CD4-positive, alpha-beta T cell treated with Interleukin-6 for 4 hours (primary cell): ENCODE results near the gene LRRC27.
"Not testable (repeated sequence)": the region's sequence is repeated elsewhere in the genome, so short reads cannot be mapped to it uniquely, and the experiment has no call there.

Experiments used
- DNase-seq: peaks from one replicate; pipeline ENCODE4 v3.0.0-alpha.2; 2020; ENCODE audit warnings: mixed read lengths

LRRC27 gene

DNA sequence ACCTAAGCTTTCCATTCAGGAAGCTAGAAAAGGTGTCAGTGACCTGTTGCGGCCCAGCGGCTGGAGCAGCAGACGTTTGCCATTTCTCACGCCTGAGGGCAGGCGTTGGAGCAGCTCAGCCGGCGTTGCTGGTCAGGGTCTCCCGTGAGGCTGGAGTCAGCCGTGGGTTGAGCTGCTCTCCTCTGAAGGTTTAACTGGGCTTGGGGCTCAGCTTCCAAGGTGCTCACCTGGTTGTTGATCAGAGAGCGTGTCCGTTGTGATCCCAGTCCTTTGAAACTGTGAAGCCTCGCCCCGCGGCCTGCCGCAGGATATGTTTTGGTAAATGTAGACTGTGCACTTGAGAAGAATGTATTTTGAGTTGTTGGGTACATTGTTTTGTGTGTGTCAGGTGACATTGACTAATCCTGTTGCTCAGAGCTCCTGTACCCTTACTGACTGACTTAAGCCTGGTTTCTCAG lies 44.4 kb downstream of the LRRC27 start:
- DNase-seq = no peak

DNA sequence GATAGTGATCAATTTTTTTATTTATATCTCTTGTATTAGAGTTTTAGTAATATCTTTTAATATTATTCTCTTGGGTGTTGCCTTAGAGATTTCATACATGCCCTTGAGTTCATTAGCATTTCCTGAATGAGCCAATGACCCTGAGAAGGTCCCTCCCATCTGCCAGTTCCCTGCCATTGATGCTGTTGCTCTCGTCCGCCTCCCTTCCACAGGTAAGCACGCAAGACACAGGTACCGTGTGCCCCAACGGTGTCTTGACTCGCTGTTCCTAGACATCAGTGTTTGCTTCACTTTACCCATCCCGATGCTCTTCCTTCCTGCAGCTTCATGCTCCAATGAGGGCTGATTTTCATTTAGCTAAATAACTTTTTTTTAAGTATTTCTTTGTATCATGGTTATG lies 45.3 kb downstream of the LRRC27 start:
- no peak for DNase-seq

DNA sequence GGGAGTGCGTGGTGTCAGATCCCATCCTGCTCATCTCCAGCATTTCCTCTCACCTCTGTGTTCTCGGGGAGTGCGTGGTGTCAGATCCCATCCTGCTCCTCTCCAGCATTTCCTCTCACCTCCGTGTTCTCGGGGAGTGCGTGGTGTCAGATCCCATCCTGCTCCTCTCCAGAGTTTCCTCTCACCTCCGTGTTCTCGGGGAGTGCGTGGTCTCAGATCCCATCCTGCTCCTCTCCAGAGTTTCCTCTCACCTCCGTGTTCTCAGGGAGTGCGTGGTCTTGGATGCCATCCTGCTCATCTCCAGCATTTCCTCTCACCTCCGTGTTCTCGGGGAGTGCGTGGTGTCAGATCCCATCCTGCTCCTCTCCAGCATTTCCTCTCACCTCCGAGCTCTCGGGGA lies 47.0 kb downstream of the LRRC27 start:
- not testable (repeated sequence) for DNase-seq

DNA sequence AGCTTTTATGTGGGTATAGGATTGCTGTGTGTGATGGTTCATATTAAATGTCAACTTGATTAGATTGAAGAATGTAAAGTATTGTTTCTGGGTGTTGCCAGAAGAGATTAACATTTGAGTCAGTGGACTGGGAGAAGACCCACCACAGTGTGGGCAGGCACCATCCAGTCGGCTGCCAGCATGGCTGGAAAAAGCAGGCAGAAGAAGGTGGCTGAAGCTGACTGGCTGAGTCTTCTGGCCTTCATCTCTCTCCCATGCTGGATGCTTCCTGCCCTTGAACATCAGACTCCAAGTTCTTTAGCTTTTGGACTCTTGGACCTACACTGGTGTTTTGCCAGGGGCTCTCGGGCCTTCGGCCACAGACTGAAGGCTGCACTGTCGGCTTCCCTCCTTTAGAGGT lies 49.0 kb downstream of the LRRC27 start:
- DNase-seq = not testable (repeated sequence)

DNA sequence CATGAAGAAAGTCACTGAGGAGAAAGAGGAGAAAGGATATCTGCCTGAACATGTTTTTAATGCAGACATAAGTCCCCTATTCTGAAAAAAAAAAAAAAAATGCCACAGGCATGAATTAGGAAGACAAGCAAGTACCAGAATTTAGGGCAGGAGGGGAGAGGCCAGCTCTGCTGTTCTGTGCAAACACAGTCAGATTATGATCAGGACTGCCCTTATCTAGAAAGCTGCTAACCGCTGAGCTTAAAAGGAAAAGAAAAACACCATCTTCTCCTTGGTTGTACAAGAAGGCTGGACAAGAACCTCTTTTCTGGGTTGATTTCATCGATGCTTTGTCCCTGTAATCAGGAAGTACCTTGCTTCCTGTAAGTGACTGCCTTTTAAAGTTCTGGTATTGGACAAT lies 49.7 kb downstream of the LRRC27 start:
- DNase-seq = no peak

DNA sequence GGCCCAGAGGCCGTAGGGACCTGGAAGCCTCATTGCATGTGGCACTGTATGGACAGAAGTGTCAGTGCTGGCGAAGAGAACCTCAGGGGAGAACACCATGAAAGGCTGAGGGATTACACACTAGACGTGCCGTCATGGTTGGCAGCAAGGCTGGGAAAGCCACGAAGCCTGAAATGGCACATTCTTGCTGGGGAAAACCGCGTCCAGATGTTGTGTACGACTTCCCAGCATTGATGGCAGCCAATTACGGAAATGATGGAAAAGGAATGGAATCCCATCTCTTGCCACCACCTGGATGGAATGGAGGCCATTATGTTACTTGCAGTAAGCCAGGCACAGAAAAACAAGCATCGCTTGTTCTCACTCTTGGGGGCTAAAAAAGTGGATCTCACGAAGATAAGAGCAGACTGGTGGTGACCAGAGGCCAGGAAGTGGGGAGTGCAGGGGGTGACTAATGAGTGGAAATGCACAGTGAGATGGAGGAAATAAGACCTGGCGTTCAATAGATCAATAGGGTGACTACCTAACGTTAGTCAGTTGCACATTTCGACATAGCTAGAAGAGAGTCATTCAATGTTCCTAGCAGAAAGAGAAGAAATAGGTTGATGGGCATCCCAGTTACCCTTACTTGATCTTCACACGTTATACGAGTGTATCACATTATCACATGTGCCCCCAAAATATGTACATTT lies 50.4 kb downstream of the LRRC27 start:
- DNase-seq = no peak

DNA sequence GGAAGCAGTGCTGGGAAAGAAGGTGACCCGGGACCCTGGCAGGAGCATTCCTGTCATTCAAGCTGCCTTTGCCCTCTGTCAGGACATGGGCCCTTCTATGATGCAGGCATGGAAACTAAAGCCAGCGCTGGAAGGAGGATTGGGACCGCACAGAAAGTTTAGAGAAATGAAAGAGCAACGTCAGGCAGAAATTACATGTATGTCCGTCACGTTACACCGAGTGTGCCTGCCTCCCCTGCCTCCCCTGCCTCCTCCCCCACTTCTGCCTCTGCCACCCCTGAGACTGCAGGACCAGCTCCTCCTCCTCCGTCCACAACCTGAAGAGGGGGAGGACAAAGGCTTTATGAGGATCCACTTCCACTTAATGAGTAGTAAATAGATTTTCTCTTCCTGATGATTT lies 51.1 kb downstream of the LRRC27 start:
- no peak for DNase-seq

DNA sequence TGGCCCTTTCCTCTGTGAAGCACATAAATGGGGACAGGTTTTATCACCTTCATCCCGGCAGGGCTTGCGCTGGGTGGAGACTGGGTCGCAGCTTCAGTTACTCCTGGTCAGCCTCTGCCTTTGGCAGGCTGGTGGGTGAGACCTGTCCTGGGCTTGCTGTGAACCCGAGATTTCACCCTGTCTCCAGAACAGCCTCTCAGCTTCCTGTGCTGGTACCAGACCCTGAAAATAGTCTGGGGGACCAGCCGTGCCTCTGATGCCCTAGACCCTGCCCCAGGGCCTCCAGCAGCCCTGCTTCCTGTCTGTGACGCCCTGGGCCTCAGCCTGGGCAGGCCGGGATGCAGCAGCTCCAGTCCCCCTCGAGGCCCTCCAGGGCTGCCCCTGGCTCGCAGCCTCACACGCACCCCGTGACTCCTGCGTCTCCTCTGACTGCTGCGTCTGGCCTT lies 51.8 kb downstream of the LRRC27 start:
- DNase-seq = no peak

DNA sequence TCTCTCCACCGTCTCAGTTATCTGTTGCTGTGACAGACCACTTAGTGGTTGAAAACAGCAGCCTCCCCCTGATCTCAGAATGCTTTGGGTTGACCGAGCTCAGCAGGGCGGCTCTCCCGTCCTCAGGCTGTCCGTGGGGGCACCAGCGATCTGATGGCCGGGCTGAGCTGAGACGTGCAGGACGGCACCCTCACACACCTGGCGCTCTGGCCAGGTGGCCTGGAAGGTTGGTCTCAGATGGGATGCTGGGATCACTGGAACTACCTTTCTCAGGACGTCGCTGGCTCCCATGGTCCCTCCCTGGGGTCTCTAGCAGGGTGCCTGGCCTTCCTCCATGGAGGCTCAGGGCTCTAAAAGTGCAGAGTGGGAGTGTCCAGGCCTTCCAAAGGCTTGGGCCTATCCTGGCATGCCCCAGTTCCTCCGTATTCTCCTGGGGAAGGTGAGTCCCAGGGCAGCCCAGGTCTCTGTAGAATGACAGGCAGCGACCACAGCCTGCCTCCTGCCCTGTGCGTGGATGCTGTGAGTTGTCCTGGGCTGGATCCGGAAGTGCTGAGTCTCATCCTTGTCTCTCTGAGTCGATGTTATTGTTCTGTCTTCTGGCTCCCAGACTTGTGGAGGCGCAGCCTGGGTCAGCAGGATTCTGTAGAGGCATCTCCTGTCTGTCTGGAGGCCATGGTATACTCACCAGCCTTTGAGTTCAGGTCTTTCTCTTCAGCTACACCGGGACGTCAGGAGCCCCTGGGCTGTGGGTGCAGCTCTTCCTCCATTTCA lies 52.8 kb downstream of the LRRC27 start:
- no peak for DNase-seq

DNA sequence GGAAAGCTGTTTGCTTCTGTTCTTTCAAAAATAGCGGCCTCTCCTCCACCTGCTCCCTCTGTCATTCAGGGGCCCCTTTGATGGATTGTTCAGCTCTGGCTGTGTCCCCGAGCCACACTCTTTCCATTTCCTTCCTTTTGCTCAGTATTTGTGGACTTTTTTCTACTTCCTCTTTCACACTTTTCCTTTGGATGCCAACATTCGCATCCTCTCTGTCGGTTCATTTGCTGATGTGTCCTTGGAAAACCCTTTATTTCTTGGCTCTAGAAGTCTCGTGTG lies 53.3 kb downstream of the LRRC27 start:
- no peak for DNase-seq

DNA sequence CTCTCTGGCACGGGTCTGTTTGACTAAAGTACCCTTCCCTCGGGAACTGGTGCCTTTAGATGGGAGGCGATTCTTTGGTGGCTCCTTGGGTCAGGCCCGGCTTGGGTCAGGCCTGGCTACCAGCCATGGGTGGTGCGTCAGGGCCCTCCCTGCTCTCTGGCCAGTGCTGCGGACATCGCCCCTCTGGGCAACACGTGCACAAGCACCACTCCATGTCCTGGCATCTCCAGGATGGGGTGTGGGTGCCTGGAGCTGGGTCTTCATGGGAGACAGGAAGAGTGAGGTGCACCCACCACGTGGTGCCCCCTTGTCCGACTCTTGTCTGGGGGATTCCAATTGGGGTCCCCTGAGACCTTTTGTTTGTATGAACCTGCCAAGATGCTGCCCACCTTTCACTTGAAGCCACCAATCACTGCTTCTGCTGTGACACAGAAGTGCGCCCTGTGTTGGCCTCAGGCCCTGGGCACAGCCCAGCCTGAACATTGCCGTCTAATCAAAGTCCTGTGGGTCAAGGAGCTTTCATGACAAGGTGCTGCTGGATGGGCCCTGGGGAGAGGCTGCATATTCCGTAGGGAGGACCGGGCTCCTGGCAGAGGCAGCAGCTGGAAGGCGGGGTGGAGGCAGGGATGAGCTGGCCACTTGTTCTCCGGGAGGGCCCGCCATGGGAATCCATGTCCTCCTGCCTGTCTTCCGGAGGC lies 53.9 kb downstream of the LRRC27 start:
- DNase-seq = no peak

DNA sequence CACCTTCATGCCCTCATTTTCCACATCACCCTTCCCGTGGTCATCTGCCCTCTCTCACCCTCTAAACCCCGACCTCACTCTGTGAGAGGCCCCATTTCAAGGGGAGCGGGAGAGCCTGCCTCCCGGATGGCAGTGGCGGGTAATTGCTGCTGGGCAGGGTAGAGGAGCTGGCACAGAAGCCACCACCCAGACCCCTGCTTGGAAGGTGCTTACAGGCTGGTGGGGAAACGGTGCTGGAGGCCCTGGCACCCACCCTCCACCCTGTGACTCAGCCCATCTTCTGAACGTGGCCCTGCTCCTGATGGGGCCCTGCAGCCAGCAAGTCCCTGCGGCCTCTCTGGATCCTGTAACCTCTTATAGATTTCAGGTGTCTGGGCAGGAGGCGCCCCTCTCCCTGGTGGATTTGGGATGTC lies 54.4 kb downstream of the LRRC27 start:
- no peak for DNase-seq

DNA sequence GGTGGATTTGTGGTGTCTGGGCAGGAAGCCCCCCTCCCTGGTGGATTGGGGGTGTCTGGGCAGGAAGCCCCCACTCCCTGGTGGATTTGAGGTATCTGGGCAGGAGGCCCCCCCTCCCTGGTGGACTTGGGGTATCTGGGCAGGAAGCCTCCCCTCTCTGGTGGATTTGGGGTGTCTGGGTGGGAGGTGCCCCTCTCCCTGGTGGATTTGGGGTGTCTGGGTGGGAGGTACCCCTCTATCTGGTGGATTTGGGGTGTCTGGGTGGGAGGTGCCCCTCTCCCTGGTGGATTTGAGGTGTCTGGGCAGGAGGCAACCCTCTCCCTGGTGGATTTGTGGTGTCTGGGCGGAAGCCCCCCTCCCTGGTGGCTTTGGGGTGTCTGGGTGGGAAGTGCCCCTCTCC lies 54.9 kb downstream of the LRRC27 start:
- DNase-seq = not testable (repeated sequence)

DNA sequence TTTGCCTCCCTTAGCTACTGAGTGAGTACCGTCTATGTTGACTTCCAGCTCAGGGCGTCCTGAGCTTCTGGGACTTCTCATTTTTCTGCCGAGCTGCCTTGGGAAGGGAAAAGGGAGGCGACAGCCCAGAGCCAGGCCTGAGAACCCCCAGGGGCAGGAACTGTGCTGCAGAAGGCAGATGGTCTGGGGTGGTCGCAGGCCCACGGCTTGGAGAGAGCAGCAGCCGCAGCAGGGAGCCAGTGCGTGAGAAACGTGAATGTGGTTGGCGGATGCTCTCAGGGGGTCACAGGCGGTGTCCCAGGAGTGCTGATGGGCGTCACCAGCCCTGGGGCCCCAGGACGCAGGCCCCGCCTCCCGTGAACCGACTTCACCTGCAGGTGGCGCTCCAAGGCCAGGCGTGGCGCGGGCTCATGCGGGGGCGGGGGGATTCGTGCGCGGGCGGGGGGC lies 55.8 kb downstream of the LRRC27 start:
- DNase-seq = peak; percentile 84

DNA sequence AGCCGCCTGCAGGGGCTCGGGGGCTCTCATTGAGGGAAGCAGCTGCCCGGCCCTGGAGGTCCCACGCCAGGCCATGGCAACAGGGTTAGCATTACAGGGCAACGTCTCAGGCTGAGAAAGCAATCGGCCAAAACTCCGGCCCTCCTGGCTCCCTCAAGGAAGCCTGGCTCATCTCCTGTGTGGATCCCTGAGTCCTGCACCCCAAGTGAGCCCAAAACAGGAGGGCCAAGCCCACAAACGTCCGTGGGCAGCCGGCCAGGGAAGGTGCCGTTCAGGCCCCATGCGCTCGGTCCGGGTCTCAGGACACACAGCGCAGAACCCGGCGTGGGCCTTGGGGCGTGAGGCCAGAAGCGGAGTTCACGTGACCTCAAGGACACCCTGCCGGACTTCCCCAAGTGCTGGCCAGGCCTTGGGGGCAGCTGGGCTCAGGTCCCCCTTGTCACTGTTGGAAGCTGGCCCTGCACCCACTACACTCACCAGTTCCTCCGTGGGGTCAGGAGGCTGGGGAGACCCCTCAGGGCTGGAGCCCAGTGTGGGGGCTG lies 57.0 kb downstream of the LRRC27 start:
- no peak for DNase-seq

DNA sequence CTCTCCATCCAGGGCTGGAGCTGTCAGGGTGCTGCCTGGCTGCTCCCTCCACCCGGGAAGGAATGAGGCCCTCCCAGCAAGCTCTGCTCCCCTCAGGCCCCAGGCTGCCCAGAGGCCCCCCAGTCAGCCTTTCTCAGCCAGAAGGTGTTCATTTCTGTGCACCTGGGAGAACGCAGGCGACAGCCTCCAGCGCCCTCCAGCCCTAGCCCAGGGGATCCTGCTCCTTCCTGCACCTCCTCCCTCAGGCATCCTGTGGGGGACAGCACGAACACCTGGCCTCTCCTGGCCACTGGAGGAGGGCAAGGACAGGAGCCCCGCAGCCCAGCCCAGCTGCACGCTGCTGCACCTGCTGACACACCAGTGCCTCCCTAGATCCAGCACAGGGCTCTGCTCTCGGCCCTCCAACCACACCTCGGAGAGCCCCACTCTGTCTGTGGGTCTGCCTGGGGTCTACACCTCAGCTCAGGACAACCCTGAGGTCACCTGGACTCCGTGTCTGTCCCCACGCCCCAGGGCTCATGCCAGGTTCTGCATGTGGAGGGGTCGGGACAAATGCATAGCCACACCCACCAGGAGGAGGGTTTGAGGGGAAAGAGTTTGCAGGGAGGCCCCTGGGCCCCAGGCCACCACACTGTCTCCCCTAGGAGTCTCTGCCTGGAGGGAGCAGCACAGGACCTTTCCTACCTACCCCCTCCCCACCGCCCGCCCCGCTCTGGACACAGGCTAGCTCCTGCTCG lies 57.6 kb downstream of the LRRC27 start:
- DNase-seq = no peak

DNA sequence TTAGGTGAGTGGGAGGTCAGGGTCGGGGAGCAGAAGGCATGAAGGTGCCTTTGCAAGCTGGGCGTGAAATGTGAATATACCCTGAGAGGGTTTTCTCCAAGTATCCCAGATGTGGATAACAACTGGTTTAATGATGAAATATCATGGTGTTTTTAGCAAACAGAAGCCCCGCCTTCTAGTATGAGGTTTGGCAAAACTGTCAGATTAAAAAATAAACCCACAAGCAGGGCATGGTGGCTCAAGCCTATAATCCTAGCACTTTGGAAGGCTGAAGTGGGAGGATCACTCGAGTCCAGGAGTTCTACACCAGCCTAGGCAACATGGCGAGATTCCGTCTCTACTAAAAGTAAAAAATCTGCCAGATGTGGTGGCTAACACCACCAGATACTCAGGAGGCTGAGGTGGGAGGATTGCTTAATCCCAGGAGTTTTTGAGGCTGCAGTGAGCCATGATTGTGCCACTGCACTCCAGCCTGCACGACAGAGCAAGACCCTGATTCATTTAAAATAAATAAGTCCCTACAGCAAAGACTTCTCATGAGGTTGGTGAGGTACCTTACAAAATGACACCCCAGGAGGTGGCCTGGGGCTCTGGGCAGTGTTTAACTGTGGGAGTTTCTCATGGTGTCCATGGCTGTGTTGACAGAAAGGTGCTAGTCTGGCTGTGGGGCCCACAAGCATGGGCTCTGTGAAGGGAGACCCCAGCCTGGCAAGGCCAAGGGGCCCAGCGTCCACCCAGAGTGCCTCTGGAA lies 58.4 kb downstream of the LRRC27 start:
- no peak for DNase-seq

DNA sequence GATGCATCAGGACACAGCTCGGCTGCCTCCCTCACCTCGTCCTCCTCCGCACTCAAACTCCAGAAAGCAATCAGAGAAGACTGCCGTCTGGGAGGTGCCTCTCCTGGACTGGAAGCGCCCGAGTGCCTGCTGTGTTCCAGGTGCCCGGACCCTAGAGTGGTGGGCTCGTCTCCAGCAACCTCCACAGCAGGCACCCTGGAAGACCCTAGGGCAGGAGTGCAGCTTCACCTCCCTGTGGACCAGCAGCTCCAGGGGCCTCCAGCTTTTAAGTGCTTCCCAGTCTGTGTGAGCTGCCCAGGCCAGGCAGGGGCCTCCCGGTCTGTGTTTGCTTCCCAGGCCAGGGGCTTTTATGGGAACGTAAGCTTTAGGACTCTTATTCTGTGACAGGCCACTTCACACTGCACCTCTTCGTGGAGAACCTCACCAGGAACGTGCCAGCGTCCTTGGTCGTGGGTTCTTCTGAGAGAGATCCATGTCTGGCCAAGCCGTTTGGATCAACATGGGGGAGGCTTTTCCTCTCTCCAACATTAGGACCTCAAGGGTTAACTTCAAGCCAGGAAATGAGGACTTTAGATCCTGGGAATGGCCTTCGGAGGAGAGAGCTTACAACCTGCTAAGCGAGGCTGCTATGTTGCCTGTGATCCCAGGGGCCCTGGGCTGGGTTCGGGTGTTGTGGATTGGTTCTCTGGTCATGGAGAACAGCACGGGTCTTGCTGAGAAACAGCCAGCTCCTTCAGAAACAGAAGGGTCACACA lies 59.1 kb downstream of the LRRC27 start:
- DNase-seq = no peak

DNA sequence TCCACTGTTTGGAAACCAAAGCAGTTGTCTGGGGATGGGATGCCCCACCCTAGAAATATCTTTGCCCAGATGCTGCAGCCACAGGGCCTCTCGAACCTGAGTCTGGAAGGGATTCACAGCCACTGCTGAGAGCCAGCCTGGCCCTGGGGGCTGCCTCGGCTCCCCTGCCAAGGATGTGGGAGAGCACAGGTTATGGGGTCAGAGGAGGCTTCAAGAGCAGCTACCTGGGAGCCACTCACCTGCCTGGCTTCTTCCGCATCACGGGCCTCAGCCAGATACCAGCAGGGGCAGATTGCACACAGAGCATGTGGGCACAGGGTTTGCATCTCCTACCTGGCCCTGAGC lies 59.7 kb downstream of the LRRC27 start:
- no peak for DNase-seq

DNA sequence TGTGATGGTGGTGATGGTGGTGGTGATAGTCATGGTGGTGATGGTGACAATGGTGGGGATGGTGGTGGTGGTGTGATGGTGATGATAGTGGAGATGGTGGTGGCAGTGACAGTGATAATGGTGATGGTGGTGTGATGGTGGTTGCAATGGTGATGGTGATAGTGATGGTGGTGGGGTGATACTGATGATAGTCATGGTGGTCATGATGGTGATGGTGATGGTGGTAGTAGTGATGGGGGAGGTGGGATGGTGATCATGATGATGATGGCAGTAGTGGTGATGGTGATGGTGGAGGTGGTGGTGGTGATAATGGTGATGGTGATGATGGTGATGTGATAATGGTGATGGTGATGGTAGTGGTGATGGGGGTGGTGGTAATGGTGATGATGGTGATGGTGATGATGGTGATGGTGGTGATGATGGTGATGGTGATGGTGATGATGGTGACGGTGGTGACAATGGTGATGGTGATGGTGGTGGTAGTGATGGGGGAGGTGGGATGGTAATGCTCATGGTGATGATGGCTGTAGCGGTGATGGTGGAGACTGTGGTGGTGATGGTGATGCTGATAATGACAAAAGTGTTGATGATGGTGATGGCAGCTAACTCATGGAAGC lies 60.3 kb downstream of the LRRC27 start:
- DNase-seq = no peak
